Skin epidermis (tissue), 12 donors: ENCODE results near the gene GBX1.
A peak's percentile ranks its signal among the peaks of the same experiment; 100 is the strongest.

Experiments
- H3K27ac ChIP-seq, 21 experiments: fragments of 200-600 bp; sonication (generic) in 11 of 21; one replicate each; pipeline ENCODE4 v1.5.0; 2020; ENCODE audit warnings: mild to moderate bottlenecking in 3 of 21, inconsistent platforms in 2 of 21, moderate library complexity in 2 of 21
- H3K4me3 ChIP-seq, 7 experiments: fragments of 200-600 bp; sonication (generic) in 2 of 7; one replicate each; pipeline ENCODE4 v1.5.0; 2020; ENCODE audit warnings: inconsistent platforms in 2 of 7, mild to moderate bottlenecking in 2 of 7, moderate library complexity in 1 of 7

GBX1 gene

DNA sequence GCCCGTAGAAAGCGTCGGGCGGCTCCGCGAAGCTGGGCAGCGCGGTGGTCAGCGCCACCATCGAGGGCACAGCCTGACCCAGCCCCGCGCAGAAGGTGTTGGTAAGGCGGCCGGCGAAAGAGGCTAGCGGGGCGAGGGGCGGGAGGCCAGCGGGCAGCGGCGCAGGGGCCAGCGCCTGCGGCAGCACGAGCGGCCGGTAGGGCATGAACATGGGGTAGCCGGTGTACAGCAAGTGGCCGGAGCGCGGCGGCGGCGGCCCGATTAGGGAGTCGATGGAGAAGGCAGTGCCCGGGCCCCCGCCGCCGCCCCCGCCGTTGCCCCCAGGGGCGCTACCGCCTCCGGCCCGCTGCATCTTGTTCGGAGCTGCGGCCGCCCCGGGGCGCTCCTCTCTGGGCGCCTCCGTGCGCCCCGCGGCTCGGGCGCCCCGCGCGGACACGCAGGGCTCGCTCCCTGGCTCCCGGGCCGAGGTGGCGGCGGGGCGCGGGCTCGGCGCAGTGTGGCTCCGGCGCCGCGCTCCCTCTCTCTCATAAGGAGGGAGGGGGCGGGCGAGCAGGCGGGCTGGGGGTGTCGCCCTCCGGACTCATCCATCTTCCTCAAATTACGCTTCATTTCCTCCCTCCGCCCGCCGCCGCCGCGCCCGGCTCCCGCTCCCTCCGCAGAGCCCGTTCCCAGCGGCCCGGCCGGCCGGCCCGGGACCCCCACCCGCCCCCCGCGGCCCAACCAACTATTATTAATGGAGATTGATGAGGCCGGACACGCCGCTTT, at the start of gene GBX1:
Gene GBX1, minus strand, starts transcription at position 498 of the 765 bp plus-strand sequence. Its CDS starts 146 bp downstream, at position 352.
- Histone ChIP-seq H3K4me3 (peak within 1 kb of the TSS; percentile 17 to 45 (median 24)), H3K27ac (no peak within 1 kb of the TSS)

- Histone ChIP-seq H3K27ac (no peak overlapping the region), H3K4me3 (no peak overlapping the region)
Observed at GRCh38 chr7:151215396-151215795, 47.9 kb upstream of the GBX1 start.

GRCh38 chr7:151213826-151214225, 46.3 kb upstream of the GBX1 start:
- Histone ChIP-seq H3K4me3 (no peak overlapping the region), H3K27ac (no peak overlapping the region)

- Histone ChIP-seq H3K4me3 (no peak overlapping the region), H3K27ac (no peak overlapping the region)
Observed at GRCh38 chr7:151212626-151213025, 45.1 kb upstream of the GBX1 start.

DNA sequence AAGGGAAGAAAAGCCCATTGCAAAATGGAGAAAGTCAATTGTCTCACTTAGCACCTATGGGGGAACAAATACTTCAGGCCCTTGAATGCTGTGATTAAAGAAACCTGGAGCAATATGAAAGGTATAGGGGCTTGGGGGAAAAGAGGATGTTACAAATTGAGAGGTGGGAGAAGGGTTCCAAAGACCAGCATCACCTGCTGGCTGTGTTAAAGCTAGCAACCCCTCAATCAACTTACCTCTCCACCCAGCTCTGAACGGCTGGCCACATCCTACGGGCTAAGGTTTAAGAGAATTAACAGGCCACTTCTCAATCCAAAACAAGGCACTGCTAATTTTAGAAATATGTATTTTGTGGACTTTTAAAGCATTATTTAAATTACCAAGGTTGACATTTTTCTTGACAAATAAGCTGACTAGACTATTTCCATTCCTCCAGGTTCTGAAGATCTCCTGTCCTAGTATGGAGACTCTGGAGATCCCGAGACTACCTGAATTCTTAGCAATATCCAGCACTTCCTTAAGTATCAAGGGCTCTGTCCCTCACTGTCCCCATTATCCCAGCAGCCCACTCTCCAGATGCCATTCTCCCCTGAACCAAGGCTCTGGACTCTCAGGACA, 43.8 kb upstream of the GBX1 start:
- Histone ChIP-seq H3K4me3 (no peak overlapping the region), H3K27ac (no peak overlapping the region)

DNA sequence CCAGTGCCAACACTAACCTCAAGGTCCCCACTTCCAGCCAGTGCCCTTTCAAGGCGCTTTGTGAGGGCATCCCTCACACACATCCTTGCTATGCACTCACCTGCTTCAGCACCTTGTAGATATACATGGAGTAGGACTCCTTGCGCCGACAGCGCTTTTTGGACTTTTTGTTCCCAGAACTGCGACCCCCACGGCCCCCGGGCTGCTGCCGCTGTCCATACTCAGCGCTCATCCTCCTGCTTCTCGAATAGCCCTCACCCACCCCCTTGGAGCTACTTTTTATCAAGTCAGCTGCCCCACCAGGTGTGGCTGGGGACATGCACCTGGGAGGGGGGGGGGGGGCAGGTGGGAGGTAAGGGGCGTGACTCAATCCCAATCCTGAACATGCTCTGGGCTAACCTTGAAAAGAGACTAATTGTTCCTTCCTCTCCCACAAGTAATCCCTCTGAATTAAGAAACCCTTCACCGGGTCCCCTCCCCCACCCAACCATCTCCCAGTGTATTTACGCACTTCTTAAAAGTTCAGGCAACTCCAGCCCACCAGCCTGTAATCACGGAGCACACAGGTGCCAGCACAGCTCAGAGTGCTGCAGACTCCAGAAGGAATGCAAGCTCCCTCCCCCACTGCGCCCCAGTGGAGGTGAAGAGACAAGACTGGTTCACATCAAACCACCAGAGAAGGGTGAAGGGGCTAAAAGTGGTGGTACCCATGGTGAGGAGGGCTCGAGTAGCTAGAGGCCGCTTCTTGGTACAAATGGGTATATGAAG, 42.8 kb upstream of the GBX1 start, which contains the start of gene H2BK1:
Gene H2BK1, minus strand, starts transcription at position 402 of the 768 bp plus-strand sequence. Its CDS starts 170 bp downstream, at position 232.
- Histone ChIP-seq H3K4me3 (no peak within 1 kb of the TSS), H3K27ac (no peak within 1 kb of the TSS)

DNA sequence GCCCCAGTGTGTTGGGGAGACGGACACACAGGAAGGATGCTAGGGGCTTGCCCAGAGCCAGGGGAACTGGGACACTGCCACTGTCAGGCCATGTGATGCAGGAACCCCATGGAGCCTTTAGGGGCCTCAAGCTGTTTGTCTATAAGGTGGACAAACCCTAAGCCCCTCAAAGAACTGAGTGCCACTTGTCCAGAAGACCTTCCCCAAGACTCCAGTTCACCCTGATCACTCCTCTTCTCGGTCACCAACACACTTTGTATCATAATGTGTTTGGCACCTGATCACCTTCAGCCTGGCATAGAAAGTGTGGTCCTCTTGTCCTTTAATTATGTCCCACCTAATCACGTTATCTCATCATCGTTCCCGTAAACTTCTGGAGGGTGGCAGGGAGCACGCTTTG, 42.1 kb upstream of the GBX1 start:
- no peak overlapping the region for H3K27ac ChIP-seq
- H3K4me3 ChIP-seq, result no peak overlapping the region

DNA sequence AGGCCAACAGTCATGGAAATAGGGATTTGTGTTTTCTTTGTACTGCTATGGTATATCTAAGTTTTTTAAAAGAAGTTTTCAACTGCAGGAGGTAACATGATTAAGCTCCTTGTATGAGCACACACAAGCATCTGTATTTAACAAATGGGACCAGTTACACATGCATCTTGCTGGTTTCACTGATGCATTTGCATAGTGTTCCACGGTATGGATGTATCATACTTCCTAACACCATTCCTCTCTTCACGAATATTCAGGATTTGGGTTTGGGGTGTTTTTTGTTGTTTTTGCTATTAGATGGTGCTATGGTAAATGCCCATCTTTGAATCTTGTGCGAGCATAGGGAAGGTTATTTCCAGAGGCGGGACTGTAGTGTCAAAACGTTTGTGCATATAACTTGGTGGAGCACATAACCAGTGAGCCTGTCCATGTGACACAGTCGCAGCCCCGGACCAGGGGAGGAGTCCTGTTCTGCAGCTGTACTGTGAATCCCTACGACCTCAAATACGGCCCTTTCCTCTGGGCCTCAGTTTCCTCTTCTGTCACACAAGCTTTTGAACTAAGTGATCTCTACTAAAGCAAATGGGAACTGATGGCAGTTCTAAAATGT, 40.9 kb upstream of the GBX1 start:
- no peak overlapping the region for H3K4me3 ChIP-seq
- peak overlapping the region in 1 of 21 experiments; percentile 33 for H3K27ac ChIP-seq

GRCh38 chr7:151207804-151208203, 40.3 kb upstream of the GBX1 start:
- no peak overlapping the region for H3K4me3 ChIP-seq
- H3K27ac ChIP-seq, result peak overlapping the region in 2 of 21 experiments; percentile 33 to 36

DNA sequence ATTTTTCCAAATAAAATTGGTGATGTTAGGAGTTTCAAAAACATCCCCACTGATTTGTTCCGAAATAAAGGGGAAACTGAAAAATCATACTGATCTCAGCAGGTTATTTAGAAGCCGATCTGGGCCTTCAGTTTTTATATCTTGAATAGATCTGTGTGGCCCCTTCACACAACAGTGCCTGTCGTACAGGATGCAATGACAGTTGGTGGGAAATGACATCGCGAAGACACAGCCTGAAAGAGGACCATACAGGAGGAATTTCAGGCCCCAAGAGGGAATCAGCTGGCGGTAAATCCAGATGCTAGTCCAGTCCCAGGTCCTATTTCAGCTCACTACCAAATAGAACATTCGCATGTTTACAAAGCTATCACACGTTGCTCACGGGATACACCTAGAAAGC, 39.8 kb upstream of the GBX1 start:
- peak overlapping the region in 2 of 21 experiments; percentile 33 to 36 for H3K27ac ChIP-seq
- no peak overlapping the region for H3K4me3 ChIP-seq

- Histone ChIP-seq H3K27ac (peak overlapping the region in 3 of 21 experiments; percentile 0 to 42 (median 18)), H3K4me3 (no peak overlapping the region)
Observed at GRCh38 chr7:151206914-151207313, 39.4 kb upstream of the GBX1 start.

- no peak overlapping the region for H3K27ac ChIP-seq
- H3K4me3 ChIP-seq, result no peak overlapping the region
Observed at GRCh38 chr7:151205730-151206129, 38.2 kb upstream of the GBX1 start.

DNA sequence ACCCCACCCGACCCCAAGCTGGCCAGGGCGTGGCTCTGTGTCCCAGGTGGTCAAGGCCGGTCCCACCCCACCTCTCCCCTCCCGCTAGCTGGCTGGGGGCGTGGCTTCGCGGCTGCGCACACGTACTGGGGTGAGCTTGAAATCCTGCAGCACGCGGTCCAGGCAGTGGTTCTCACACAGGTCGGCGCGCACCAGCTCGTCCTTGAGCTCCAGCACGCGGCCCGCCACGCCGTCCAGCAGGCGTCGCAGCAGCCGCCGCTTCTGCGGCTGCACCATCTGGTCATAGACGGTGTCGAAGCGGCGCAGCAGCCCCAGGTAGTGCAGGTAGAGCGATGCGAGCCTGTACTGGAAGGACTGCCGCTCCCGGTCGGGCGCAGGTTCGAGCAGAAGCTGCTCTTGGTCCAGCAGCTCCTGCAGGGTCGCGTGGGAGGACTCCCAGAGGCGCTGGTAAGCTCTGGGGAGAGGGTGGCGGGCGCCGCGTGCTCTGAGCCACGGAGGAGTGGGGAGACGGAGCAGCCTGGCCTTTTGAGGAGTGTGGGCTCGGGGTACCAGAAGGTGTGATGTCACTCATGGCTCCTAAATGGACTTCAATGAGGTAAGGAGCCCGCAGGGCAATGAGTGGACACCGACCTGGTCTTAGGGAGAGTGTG, 37.0 kb upstream of the GBX1 start:
- Histone ChIP-seq H3K27ac (no peak overlapping the region), H3K4me3 (no peak overlapping the region)

DNA sequence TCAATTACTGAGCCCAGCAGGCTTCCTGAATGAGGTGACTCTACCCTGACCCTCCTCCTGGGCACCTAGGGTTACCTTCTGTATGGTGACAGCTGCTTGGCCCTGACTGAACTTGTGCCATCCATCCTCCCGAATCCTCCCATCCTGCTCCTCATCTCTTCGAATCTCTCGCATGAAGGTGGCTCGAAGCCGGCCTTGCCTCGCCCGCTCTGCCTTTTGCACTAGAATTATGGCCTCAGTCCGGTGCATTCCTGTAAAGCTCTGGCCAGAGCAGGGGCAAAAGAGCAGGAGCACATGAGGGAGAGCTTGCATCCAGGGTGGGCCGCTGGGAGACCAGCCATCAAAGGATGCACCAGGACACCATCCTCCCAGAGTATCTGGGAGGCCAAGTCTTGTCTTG, 35.3 kb upstream of the GBX1 start:
- Histone ChIP-seq H3K4me3 (no peak overlapping the region), H3K27ac (no peak overlapping the region)

DNA sequence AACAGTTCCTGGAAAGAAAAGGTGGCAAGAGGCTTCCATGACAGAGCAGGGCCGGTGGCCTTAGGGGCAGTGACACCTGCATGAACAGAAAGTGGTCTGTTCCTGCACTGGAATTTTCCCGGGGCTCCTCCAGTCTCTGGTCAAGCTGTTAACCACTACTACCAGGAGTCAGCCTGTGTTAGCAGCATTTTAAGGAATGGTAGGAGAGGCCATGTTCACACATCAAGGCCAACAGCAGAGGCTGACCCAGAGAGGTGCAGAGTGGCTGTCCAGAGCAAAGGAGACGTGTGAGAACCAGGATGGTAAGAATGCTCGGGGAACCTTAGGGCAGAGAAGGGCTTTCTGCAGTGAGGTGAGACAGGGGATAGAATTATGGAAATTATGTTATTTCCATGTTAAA, 34.3 kb upstream of the GBX1 start:
- H3K4me3 ChIP-seq, result no peak overlapping the region

GRCh38 chr7:151201344-151201743, 33.9 kb upstream of the GBX1 start:
- H3K4me3 ChIP-seq, result no peak overlapping the region
- H3K27ac ChIP-seq, result no peak overlapping the region

More for the DNA sequence above, 34.3 kb upstream of the GBX1 start:
- H3K27ac ChIP-seq, result no peak overlapping the region

DNA sequence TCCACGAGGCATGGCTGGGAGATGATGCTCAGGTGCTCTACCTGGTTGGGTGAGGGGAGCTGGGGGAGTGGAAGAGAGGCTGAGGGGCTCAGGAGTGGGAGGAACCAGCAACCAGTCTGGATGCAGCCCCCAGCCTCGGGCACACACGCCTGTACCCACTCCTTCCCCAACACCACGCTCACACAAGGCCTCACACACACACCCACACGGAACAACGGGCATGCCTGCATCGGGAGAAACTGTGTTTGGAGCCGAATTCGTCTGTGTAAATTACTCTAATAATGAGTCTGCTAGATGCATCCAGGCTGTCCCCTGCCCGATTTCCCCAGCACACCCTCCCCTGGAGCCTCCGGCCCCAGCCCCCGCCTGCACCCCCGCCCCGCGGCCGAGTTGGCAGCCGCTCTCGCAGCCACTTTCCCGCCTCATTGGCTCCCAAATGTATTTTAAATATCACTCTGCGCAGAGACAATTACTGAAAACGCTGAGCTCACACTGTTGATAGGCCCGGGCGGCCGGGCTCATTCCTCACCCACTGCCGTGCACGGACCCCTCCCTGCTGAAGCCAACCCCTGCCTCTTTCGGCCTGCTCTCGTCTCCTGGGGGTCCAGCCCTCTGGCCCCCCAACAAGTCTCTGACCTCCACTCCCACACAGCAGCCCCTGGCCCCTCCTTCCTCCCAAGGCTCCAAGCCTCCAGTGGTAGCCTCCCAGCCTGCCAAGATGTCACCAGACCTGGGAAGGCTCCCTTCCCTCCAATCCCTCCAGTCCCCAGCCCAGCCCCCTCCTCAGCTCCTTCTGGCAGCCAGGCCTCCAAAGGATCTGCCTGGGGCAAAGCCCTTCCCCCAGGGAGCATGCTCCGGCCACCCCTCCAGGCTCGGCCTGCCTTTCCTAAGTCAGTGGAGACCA, 31.7 kb upstream of the GBX1 start:
- H3K27ac ChIP-seq, result no peak overlapping the region
- H3K4me3 ChIP-seq, result no peak overlapping the region

DNA sequence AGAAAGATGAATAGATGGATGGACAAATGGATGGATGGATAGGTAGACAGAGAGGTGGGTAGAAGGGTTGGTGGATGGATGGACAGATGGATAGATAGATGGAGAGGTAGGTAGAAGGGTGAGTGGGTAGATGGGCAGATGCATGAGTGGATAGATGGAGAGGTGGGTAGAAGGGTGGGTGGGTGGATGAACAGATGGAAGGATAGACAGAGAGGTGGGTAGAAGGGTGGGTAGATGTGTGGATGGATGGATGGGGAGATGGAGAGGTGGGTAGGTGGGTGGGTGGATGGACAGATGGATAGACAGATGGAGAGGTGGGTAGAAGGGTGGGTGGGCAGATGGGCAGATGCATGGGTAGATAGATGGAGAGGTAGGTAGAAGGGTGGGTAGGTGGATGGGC, 30.4 kb upstream of the GBX1 start:
- no peak overlapping the region for H3K27ac ChIP-seq

More for the DNA sequence above, 30.4 kb upstream of the GBX1 start:
- H3K4me3 ChIP-seq, result no peak overlapping the region
